Loucy (cell line): ENCODE measurements around the gene KCND1.
A peak's percentile ranks its signal among the peaks of the same experiment; 100 is the strongest.

Experiments used
- H2AFZ ChIP-seq: fragments of 200-600 bp; sonication (generic); 2 replicates; pipeline ENCODE4 v1.6.0; 2016; ENCODE audit warnings: antibody characterized with exemption, mild to moderate bottlenecking, low read length, moderate library complexity
- H3F3A ChIP-seq: fragments of 200-600 bp; 2 replicates; pipeline ENCODE4 v1.6.0; 2016; ENCODE audit warnings: antibody characterized with exemption, low read depth, mild to moderate bottlenecking
- H3K27me3 ChIP-seq: fragments of 200-600 bp; sonication (generic); 2 replicates; pipeline ENCODE4 v1.6.1; 2014; ENCODE audit warnings: low read length, mild to moderate bottlenecking; ENCODE audit not compliant: insufficient read depth, poor library complexity, severe bottlenecking
- H3K36me3 ChIP-seq: fragments of 200-600 bp; sonication (generic); 2 replicates; pipeline ENCODE4 v1.6.1; 2016; ENCODE audit warnings: low read length; ENCODE audit not compliant: insufficient read depth
- H3K4me1 ChIP-seq: fragments of 200-600 bp; sonication (generic); 2 replicates; pipeline ENCODE4 v1.5.1; 2014; ENCODE audit warnings: low read length, mild to moderate bottlenecking; ENCODE audit not compliant: insufficient read depth, poor library complexity, severe bottlenecking
- H3K4me2 ChIP-seq: fragments of 200-600 bp; sonication (generic); 2 replicates; pipeline ENCODE4 v1.6.0; 2014; ENCODE audit warnings: antibody characterized with exemption, low read length, low read depth, mild to moderate bottlenecking; ENCODE audit not compliant: poor library complexity, severe bottlenecking
- H3K4me3 ChIP-seq: fragments of 200-600 bp; sonication (generic); 2 replicates; pipeline ENCODE4 v1.5.1; 2014; ENCODE audit warnings: low read length, mild to moderate bottlenecking, mixed read lengths; ENCODE audit not compliant: poor library complexity, severe bottlenecking
- H3K79me2 ChIP-seq: fragments of 200-600 bp; sonication (generic); 2 replicates; pipeline ENCODE4 v1.6.1; 2014; ENCODE audit warnings: low read length; ENCODE audit not compliant: insufficient read depth
- H3K9ac ChIP-seq: fragments of 200-600 bp; sonication (generic); 2 replicates; pipeline ENCODE4 v1.6.0; 2014; ENCODE audit warnings: mild to moderate bottlenecking, low read depth, low read length, moderate library complexity; ENCODE audit not compliant: poor library complexity, severe bottlenecking
- H3K9me2 ChIP-seq: fragments of 200-600 bp; sonication (generic); replicated peaks from 2 replicates; pipeline ENCODE4 v1.6.1; 2016; ENCODE audit warnings: low read depth, low read length, mixed read lengths
- H3K9me3 ChIP-seq: fragments of 200-600 bp; sonication (generic); 2 replicates; pipeline ENCODE4 v1.6.1; 2014; ENCODE audit warnings: mild to moderate bottlenecking, antibody characterized with exemption, low read length, low read depth; ENCODE audit not compliant: insufficient read depth
- H4K20me1 ChIP-seq: fragments of 200-600 bp; sonication (generic); 2 replicates; pipeline ENCODE4 v1.6.0; 2014; ENCODE audit warnings: antibody characterized with exemption, low read length, mild to moderate bottlenecking; ENCODE audit not compliant: insufficient read depth, poor library complexity, severe bottlenecking
- EZH2phosphoT487 ChIP-seq: fragments of 200-600 bp; IDR thresholded peaks from 2 replicates; pipeline ENCODE4 v1.6.1; 2018; ENCODE audit warnings: antibody characterized with exemption, mild to moderate bottlenecking, moderate library complexity, borderline replicate concordance
- TF ChIP-seq, protein P1 (sequence below): fragments of 200-600 bp; sonication (generic); conservative IDR thresholded peaks from 2 replicates; pipeline ENCODE4 v1.5.1; 2014; ENCODE audit warnings: mild to moderate bottlenecking, antibody characterized with exemption, low read length

The KCND1 gene

GRCh38 chrX:49000636-49001035 is 29.0 kb upstream of the KCND1 start:
- TF ChIP-seq, protein P1, sequence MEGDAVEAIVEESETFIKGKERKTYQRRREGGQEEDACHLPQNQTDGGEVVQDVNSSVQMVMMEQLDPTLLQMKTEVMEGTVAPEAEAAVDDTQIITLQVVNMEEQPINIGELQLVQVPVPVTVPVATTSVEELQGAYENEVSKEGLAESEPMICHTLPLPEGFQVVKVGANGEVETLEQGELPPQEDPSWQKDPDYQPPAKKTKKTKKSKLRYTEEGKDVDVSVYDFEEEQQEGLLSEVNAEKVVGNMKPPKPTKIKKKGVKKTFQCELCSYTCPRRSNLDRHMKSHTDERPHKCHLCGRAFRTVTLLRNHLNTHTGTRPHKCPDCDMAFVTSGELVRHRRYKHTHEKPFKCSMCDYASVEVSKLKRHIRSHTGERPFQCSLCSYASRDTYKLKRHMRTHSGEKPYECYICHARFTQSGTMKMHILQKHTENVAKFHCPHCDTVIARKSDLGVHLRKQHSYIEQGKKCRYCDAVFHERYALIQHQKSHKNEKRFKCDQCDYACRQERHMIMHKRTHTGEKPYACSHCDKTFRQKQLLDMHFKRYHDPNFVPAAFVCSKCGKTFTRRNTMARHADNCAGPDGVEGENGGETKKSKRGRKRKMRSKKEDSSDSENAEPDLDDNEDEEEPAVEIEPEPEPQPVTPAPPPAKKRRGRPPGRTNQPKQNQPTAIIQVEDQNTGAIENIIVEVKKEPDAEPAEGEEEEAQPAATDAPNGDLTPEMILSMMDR, result no peak
- TF ChIP-seq EZH2phosphoT487, result no peak
- Histone ChIP-seq H3K9me3 (no peaks in the 10 kb centered on the region), H3K9ac (no peak overlapping the region), H3K4me1 (peaks cover 2% of the 10 kb centered on the region), H3K4me3 (peak overlapping the region; percentile 84), H3K9me2 (no peaks in the 10 kb centered on the region), H3K4me2 (peak overlapping the region; percentile 93), H3K27me3 (no peaks in the 10 kb centered on the region), H4K20me1 (peaks cover 21% of the 10 kb centered on the region), H3F3A (no peaks in the 10 kb centered on the region), H3K79me2 (peaks cover 26% of the 10 kb centered on the region), H3K36me3 (no peaks in the 10 kb centered on the region), H2AFZ (no peak overlapping the region)

DNA sequence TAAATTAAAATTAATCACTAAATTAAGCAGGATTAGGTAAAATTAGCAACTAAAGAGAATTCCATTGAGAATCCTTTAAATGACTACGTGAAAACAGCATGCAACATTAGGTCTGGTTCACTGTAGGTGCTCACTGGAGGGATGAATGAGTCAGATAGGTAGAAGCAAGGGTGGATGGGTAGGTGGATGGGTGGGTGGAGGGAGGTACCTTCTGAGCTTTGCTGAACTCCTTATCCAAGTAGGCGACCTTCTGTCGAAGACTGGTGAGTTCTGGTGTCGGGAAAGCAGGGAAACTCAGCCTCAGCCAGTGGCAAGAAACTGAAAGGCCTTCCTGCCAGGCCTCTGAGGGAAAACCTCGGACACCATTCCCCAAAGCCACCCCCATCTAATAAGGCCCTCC is 27.4 kb upstream of the KCND1 start:
- H3K9ac ChIP-seq, result no peak overlapping the region
- H3F3A ChIP-seq, result no peaks in the 10 kb centered on the region
- H3K4me3 ChIP-seq, result no peak overlapping the region
- H4K20me1 ChIP-seq, result peaks cover 21% of the 10 kb centered on the region
- H3K79me2 ChIP-seq, result peaks cover 26% of the 10 kb centered on the region
- no peak overlapping the region for H3K4me2 ChIP-seq
- TF ChIP-seq, protein P1, result no peak
- no peak for TF ChIP-seq EZH2phosphoT487
- H3K9me3 ChIP-seq, result no peaks in the 10 kb centered on the region
- H3K9me2 ChIP-seq, result no peaks in the 10 kb centered on the region
- H3K27me3 ChIP-seq, result no peaks in the 10 kb centered on the region
- peaks cover 2% of the 10 kb centered on the region for H3K4me1 ChIP-seq
- no peak overlapping the region for H2AFZ ChIP-seq
- no peaks in the 10 kb centered on the region for H3K36me3 ChIP-seq

- Histone ChIP-seq H3K4me3 (no peak overlapping the region), H3K9me3 (no peaks in the 10 kb centered on the region), H4K20me1 (peaks cover 21% of the 10 kb centered on the region), H2AFZ (no peak overlapping the region), H3K9me2 (no peaks in the 10 kb centered on the region), H3K4me2 (peak overlapping the region; percentile 27), H3F3A (no peaks in the 10 kb centered on the region), H3K36me3 (no peaks in the 10 kb centered on the region), H3K79me2 (peaks cover 26% of the 10 kb centered on the region), H3K27me3 (no peaks in the 10 kb centered on the region), H3K4me1 (peaks cover 2% of the 10 kb centered on the region), H3K9ac (no peak overlapping the region)
- TF ChIP-seq, protein P1, result peak; percentile 16; the same call in 1 of the 2 replicates
- no peak for TF ChIP-seq EZH2phosphoT487
Measured at GRCh38 chrX:48998391-48998790, 26.7 kb upstream of the KCND1 start.
